ENCODE data around the gene TAPBP. TPM values are rescaled to one million over a fixed set of nuclear protein-coding genes. Genes with fewer than 3 reads are reported as not detected.
A peak's percentile ranks its signal among the peaks of the same experiment; 100 is the strongest.

The TAPBP gene
- total RNA-seq, 1 experiment from 2014 or later, result 67.2 TPM

GRCh38 chr6:33272275-33273128 lies 41.4 kb downstream of the TAPBP start:
- H3K9me2 ChIP-seq (replicated peaks; ENCODE audit: low read length), result no peaks in the 10 kb centered on the region
- CTCF ChIA-PET, result no interaction called here
- no peak overlapping the region for H2AFZ ChIP-seq (ENCODE audit: low read length)
- H3K79me2 ChIP-seq (ENCODE audit: low read length), result peaks cover 59% of the 10 kb centered on the region
- no peak for DNase-seq
- no peaks in the 10 kb centered on the region for H3K27me3 ChIP-seq (ENCODE audit: low read length)
- H3K9ac ChIP-seq (ENCODE audit: low read length), result peak overlapping the region; percentile 98
- peak overlapping the region; percentile 59 for H3K27ac ChIP-seq (ENCODE audit: low read length)
- TF ChIP-seq EZH2 (IDR thresholded peaks at IDR 0.05; ENCODE audit: low read length, unreplicated experiment) (no peak), EZH2phosphoT487 (IDR thresholded peaks at IDR 0.05; ENCODE audit: borderline replicate concordance, low read length) (no peak)
- TF ChIP-seq, protein P1, sequence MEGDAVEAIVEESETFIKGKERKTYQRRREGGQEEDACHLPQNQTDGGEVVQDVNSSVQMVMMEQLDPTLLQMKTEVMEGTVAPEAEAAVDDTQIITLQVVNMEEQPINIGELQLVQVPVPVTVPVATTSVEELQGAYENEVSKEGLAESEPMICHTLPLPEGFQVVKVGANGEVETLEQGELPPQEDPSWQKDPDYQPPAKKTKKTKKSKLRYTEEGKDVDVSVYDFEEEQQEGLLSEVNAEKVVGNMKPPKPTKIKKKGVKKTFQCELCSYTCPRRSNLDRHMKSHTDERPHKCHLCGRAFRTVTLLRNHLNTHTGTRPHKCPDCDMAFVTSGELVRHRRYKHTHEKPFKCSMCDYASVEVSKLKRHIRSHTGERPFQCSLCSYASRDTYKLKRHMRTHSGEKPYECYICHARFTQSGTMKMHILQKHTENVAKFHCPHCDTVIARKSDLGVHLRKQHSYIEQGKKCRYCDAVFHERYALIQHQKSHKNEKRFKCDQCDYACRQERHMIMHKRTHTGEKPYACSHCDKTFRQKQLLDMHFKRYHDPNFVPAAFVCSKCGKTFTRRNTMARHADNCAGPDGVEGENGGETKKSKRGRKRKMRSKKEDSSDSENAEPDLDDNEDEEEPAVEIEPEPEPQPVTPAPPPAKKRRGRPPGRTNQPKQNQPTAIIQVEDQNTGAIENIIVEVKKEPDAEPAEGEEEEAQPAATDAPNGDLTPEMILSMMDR (conservative IDR thresholded peaks at IDR 0.05; ENCODE audit: low read depth, low read length), result no peak
- peaks cover 38% of the 10 kb centered on the region for H4K20me1 ChIP-seq (ENCODE audit: low read length)
- intact Hi-C loops (cut with micrococcal nuclease), result loop anchor here (10.0 kb wide), 1 partner anchor 68 kb away; the partner anchor contains the start of genes HSD17B8, RING1, RXRB and SLC39A7
- H3F3A ChIP-seq (ENCODE audit: low read length, unreplicated experiment), result peaks cover 29% of the 10 kb centered on the region
- BruUV-seq (replicated peaks), result TSS peak; percentile 61
- peak overlapping the region; percentile 98 for H3K4me2 ChIP-seq (ENCODE audit: low read length)
- ATAC-seq, result peak; percentile 2; the same call in 1 of the 2 replicates
- POLR2A ChIA-PET (ENCODE audit: unreplicated experiment), result interaction anchor here (0.6 to 1.3 kb wide), 3 partner anchors 17 to 301 kb away, joined by 3 to 4 read pairs (median 3); partner anchors contain the start of genes PFDN6 and WDR46
- H3K4me3 ChIP-seq (ENCODE audit: low read length), result peak overlapping the region; percentile 87
- peaks cover 47% of the 10 kb centered on the region for H3K36me3 ChIP-seq (ENCODE audit: low read depth, low read length)
- no peaks in the 10 kb centered on the region for H3K9me3 ChIP-seq (ENCODE audit: low read length)
- H3K4me1 ChIP-seq (ENCODE audit: insufficient read depth, low read length), result peaks cover 45% of the 10 kb centered on the region

DNA sequence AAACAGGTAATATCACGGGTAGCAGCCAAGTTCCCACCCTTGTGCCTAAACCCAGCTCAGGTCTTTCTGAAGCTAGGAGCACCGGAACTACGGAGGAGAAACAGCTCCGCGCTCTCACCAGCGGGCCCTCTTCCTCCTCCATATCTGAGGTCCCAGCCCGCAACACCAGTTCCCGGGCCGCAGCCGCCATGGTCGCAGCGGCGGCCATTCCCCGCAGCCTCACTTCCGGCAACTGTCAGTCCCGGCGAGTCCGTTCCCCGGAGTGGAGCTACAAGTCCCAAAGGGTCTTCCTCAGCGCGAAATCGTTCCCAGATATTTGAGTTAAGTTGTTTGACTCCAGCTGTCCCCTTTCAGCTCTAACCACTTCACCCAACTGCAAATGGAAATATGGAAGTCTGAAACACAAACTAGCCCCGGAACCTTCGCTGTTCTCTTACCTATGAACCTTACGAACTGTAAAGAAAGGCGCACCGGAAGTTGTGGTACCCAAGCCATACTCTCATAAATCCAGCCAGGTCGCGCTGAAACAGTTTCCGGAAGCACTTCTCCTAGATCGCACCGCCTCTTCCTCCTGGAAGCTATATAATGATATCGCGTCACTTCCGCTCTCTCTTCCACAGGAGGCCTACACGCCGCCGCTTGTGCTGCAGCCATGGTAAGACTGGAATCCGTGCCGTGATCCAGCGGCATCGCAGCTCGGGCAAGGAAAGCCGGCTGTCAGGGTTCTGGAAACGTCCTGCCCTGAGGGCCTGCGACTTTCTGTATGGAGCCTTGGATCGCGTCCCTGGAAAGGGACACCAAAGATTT lies 42.2 kb downstream of the TAPBP start, which contains the start of the genes RPS18 and VPS52:
TSS of gene RPS18 (plus strand) at position 608 of the 807 bp plus-strand sequence. CDS start at position 653, 45 bp downstream.
TSS of gene VPS52 (minus strand) at position 409 of the 807 bp plus-strand sequence. CDS start at position 208, 201 bp downstream.
- peaks cover 53% of the 10 kb centered on the region for H3K36me3 ChIP-seq (ENCODE audit: low read depth, low read length)
- H4K20me1 ChIP-seq (ENCODE audit: low read length), result peaks cover 38% of the 10 kb centered on the region
- ChIA-PET POLR2A (ENCODE audit: unreplicated experiment) (interaction anchor here (0.6 to 1.3 kb wide), 4 partner anchors 12 to 300 kb away, joined by 3 to 4 read pairs (median 3); partner anchors contain the start of genes PFDN6 and WDR46), CTCF (no interaction called here)
- peaks cover 29% of the 10 kb centered on the region for H3F3A ChIP-seq (ENCODE audit: low read length, unreplicated experiment)
- peak; percentile 99 for DNase-seq
- no peaks in the 10 kb centered on the region for H3K9me3 ChIP-seq (ENCODE audit: low read length)
- H3K27me3 ChIP-seq (ENCODE audit: low read length), result no peaks in the 10 kb centered on the region
- peaks cover 39% of the 10 kb centered on the region for H3K4me1 ChIP-seq (ENCODE audit: insufficient read depth, low read length)
- peak within 1 kb of the TSS; percentile 98 for H3K9ac ChIP-seq (ENCODE audit: low read length)
- peak within 1 kb of the TSS; percentile 75 for H3K27ac ChIP-seq (ENCODE audit: low read length)
- BruUV-seq (replicated peaks), result TSS peak; percentile 86
- no peaks in the 10 kb centered on the region for H3K9me2 ChIP-seq (replicated peaks; ENCODE audit: low read length)
- TF ChIP-seq EZH2phosphoT487 (IDR thresholded peaks at IDR 0.05; ENCODE audit: borderline replicate concordance, low read length), result no peak
- TF ChIP-seq, protein P1 (conservative IDR thresholded peaks at IDR 0.05; ENCODE audit: low read depth, low read length), result no peak
- TF ChIP-seq EZH2 (IDR thresholded peaks at IDR 0.05; ENCODE audit: low read length, unreplicated experiment), result no peak
- intact Hi-C loops (cut with micrococcal nuclease), result loop anchor here (1.0 to 10.0 kb wide), 2 partner anchors 10 to 67 kb away; partner anchors contain the start of genes HSD17B8, RING1, RXRB and SLC39A7
- H3K79me2 ChIP-seq (ENCODE audit: low read length), result peaks cover 59% of the 10 kb centered on the region
- peak within 1 kb of the TSS; percentile 98 for H3K4me2 ChIP-seq (ENCODE audit: low read length)
- H3K4me3 ChIP-seq (ENCODE audit: low read length), result peak within 1 kb of the TSS; percentile 87
- peak within 1 kb of the TSS; percentile 85 for H2AFZ ChIP-seq (ENCODE audit: low read length)
- ATAC-seq, result peak; percentile 78
